HuH-7 (cell line): ENCODE results near the gene PPP1R26.

Experiments
- DNase-seq: peaks from one replicate; pipeline ENCODE4 v3.0.0; 2011; ENCODE audit warnings: low spot score

The PPP1R26 gene

GRCh38 chr9:135489188-135489906, 9.8 kb downstream of the PPP1R26 start:
- DNase-seq, result no peak

DNA sequence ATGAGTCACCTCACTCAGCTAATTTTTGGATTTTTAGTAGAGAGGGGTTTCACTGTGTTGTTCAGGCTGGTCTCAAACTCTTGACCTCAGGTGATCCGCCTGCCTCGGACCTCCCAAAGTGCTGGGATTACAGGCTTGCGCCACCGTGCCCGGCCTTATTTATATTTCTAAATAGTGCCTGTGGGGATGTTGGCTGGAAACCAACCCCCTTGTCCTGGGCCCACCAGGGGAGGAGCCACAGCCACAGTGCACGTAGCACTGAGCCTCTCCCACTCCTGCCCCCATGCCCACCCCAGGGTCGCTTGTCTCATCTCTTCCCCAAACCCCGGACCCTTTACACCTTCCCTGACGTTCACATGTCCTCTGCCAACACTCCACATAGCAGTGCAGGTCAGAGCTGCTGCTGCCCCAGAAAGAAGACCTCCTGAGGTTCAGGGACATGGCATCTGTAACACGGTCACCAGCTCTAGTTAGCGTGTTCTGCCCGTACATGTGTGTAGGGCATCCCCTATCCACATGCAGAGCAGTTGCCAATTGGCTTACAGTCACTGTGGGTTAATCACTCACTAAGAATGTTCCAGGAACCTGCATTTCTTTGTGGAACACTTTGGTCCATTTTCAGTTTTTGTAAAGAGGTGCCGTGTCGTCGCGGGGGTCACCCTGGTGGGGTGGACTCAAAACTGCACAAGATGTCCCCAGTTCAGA, 10.7 kb downstream of the PPP1R26 start:
- DNase-seq, result no peak

GRCh38 chr9:135490980-135491464, 11.4 kb downstream of the PPP1R26 start:
- no peak for DNase-seq

DNA sequence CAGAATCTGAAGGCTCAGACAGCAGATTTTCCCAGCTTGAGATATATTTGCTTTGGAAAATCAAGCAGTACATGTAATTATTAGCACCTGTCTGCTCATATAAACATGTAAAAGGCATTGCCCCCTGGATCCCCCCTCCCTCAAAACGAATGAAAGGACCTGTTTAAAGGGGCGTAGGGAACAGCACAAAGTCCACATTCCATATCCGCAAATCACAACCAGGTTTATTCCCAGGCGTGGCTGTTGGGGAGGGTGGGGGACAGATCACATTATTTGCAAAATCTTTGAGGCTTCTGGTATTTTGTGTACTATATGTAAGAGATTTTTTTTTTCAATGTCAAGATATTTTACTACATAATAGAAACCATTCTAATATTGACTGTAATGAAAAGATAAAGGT, 12.2 kb downstream of the PPP1R26 start:
- DNase-seq, result no peak

DNA sequence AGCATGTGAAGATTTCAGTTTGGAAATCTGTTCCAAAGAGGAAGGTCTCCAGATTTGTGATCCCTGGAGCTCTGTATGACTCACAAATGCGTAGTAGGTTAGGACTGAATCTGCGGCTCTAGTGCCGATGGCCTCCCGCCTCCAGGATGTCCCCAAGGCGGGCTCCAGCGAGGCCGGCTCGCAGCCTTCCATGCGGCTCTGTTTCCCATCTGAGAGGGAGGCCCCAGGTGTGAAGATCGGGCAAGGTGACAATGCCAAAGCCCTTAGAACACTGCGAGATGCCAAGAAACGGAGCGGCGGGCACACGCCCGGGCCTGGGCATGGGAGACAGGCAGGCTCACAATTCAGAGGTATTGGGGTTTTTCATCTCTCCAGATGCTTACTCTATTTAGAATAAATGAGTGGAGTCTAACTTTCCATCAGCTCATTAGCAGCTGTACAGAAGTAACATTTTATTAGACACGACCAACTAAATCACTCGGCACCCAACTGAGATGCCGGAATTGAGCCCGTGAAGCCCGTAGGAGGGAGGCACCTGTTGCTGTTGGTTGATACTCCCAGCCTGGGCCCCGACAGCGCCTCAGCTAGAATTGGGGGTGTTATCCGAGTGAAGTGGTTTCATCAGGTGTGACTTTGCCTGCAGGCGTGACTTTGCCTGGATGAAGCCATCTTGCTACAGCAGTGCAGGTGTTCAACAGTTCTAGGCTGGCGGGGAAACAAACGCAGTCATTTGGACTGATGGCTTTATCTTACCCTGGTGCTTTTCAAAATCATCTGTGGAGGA, 13.5 kb downstream of the PPP1R26 start:
- no peak for DNase-seq

GRCh38 chr9:135494791-135495559, 15.4 kb downstream of the PPP1R26 start:
- DNase-seq, result no peak

- DNase-seq, result no peak
Measured at GRCh38 chr9:135498381-135499126, 19.0 kb downstream of the PPP1R26 start.

GRCh38 chr9:135499326-135500070, 19.9 kb downstream of the PPP1R26 start:
- peak; percentile 91 for DNase-seq

DNA sequence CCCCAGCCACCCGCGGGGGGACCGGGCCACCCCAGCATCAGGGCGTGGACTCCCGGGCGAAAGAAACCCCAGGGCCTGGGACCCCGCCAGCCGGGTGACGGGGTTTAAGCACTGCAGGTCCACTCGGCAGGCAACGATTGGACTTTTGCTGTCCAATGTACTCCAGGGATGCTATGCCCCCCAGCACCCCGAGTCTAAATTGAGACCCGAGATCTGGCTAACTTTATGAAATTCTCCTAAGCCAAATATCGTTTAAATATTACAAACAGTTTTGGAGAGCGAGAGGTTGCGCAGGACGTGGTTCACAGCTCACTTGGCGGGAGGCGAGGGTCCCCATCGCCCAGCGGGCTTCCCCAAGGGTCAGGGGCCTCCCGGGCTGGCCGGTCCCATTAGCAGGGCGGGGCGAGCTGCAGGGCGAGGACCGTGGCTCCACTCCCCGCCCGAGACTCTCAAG, 20.5 kb downstream of the PPP1R26 start:
- no peak for DNase-seq

DNA sequence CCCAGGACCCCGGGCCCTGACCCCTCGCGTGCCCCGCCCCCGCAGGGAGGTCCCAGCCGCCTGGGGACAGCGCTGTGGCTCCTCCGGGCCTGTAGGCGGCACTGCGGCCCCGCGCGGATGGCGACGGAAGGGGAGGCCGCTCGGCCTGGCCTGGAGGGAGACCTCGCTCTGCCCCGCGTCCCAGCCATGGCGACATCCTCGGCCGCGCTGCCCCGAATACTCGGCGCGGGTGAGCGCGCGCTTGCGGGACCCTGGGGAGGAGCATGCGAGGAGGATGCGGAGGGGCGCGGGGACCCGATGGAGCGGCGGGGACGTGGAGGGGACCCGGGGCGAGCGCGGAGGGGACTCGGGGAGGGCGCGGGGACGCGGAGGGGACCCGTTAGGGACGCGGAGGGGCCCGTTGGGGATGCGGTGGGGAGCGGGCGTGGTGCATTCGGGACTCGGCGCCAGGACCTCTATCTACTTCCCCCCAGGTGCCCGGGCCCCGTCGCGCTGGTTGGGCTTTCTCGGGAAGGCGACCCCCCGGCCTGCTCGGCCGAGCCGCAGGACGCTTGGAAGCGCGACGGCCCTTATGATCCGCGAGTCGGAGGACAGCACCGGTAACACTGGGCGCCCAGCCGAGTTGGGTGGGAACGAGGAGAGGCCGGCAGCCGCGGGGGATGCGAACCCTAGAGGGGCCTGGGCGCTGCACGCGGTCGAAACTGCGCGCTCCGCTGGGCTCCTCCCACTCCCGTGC, 21.1 kb downstream of the PPP1R26 start, which contains the start of gene MRPS2:
Gene MRPS2 (plus strand): TSS at position 158 of the 736 bp plus-strand sequence. CDS start 29 bp downstream, at position 187.
- peak; percentile 97 for DNase-seq

GRCh38 chr9:135501261-135502167, 21.9 kb downstream of the PPP1R26 start:
- DNase-seq, result peak; percentile 73

DNA sequence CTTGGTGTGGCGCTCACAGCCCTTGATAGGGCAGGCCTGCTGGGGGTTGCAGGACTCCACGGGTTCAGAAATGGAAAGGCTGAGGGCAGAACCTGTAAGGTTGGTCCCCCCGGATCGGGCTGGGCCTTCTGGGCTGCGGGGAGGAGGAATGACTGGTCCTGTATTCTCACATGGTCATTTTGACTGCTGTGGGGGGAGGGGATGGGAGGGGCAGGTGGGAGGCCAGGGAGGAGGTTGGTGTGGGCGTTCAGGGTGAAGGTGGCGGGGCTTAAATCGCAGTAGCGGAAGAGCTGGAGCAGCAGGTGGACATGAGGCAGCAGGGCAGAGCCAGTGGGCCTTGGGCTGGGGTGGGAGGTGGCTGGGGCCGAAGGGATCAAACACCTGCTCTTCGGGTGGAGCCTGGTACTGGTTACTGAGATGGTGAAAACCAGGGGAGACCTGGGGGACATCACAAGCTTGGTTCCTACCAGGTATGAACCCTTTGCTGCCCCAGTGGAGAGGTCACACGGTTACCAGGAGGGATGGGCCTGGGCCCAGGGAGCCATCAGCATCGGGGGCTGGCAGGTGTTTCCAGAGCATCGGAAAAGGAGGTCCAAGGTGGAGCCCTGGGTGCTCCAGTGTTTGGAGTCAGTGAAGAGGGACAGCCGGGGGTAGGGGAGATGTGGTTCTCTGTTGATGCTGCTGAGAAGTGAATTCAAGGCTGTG, 22.7 kb downstream of the PPP1R26 start:
- DNase-seq, result no peak

DNA sequence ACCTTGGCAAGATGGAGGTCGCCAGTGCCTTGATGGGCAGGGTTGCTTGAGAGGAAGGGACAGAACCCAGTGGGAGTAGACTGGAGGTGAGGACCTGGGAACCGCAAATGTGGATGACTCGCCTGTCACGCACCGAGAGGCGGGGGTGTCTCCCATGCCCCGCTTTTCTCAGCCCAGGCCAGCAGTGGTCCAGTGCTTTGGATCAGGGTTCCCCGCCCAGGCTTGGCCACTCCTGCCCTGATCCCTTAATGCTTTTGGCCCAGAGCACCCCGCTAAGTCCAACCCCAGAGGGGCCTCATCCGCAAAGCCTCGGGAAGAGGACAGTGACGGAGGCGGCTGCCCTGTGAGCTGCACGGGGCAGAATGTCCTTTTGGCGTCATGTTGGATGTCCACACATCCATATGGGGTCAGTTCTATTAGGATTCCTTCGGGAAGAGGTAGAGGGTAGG, 23.3 kb downstream of the PPP1R26 start:
- no peak for DNase-seq

GRCh38 chr9:135503371-135504261, 24.0 kb downstream of the PPP1R26 start:
- DNase-seq, result no peak

DNA sequence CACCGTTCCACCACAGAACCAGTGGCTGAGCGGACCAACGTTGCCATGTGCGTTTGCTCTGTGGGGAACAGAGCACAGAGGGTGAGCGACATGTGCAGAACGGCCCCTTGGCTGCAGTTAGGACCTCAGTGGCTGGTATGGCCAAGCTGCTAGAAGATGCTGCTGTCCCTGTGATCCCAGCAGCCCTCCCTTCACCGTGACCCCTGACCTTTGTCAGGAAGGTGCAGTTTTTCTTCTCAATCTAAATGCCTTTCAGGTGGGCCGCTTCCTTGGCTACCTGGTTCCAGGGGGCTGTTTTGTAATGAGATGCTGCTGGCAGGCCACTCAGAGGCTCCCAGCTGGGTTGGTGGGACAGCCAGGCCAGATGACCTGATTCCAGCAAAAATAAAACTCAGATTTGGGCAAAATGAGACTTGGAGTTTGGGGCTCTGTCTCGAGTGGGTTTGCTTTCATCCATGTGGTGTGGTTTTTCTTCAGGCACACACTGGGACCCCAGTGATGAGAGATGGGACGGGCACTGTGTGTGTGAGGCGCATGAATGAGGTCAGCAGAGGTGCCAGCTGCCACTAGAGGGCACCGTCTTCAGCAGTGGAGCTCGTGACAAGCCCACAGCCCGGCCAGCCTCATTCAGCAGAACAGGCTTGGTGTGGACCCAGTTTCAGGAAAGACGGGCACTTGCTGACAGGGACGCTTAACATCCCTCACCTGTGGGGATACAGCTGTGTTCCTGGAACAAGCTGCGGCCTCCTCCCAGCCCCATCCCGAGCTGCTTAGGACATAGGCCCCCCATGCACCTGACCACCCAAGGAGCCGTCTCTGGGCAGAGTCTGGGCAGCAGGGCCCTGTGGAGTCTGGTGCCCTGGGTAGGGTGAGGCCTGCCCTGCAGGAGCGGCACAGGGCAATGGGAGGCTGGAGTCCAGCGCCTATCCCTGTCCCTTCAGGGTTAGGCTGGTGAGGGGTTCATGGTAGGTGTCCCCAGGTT, 25.0 kb downstream of the PPP1R26 start:
- DNase-seq, result peak; percentile 86
